Measurements from ENCODE around the gene CXorf65.

CXorf65 gene

DNA sequence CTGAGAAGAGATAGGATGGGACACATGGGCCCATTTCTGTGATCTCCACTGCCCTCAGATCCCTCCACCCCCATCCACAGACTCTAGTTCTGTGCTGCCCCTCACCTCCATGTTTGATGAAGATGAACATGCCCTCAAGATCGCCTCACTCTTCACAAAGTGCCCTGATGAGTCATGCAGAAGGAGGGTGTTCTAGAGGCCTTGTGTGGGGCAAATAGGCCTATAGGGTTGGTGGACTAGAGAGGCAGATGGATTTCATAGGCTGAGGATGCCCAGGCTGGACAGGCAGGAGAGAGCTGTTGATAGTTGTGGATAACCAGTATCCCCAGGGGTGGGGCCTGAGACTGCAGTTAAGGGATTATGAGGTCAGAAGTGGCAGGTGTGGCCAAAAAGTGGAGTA, at the start of gene CXorf65:
Gene CXorf65 (minus strand): TSS at position 314 of the 400 bp plus-strand sequence. CDS start 184 bp downstream, at position 130.
- Histone ChIP-seq H3K9ac (ENCODE audit: low read length in 2 of 2) (no peak within 1 kb of the TSS), H3K27ac (ENCODE audit: low read length) (no peak within 1 kb of the TSS), H3K36me3 (ENCODE audit: control insufficient read depth in 2 of 2, insufficient read depth in 2 of 2, low read length in 2 of 2) (no peaks in the 10 kb centered on the region), H3K9me3 (ENCODE audit: control insufficient read depth in 2 of 2, low read length in 2 of 2) (no peaks in the 10 kb centered on the region), H3K4me3 (ENCODE audit: low read length in 2 of 2) (no peak within 1 kb of the TSS), H3K27me3 (ENCODE audit: control insufficient read depth in 1 of 2, insufficient read depth in 2 of 2, low read length in 2 of 2) (peaks cover 0 to 42% of the 10 kb centered on the region in 2 donors), H3K4me1 (ENCODE audit: control insufficient read depth, insufficient read depth, low read length) (peaks cover 2% of the 10 kb centered on the region)

DNA sequence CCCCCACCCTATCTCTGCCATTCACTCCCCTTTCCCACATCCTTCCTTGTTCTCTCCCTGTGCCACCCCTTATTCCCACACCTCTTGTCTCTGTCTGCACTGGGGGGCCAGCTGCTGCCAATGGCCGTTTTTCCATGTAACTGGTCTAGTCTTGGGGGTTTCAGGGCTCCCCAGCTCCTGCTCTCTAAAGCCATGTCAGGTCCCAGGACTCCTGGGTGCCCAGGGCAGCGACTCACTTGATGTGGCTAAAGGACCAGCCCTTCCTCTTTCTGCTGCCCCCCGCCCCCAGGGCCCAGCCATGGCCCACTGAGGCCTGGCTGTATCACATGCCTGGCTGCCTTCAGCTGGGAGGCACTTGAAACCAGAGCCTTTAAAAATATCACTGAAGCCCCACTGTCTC, 48.1 kb upstream of the CXorf65 start:
- H3K9me3 ChIP-seq (ENCODE audit: control insufficient read depth in 2 of 2, low read length in 2 of 2) = no peaks in the 10 kb centered on the region
- H3K4me3 ChIP-seq (ENCODE audit: low read length in 2 of 2) = no peak overlapping the region
- H3K9ac ChIP-seq (ENCODE audit: low read length in 2 of 2) = no peak overlapping the region
- H3K27me3 ChIP-seq (ENCODE audit: control insufficient read depth in 1 of 2, insufficient read depth in 2 of 2, low read length in 2 of 2) = peaks cover 0 to 6% of the 10 kb centered on the region in 2 donors
- H3K36me3 ChIP-seq (ENCODE audit: control insufficient read depth in 2 of 2, insufficient read depth in 2 of 2, low read length in 2 of 2) = no peaks in the 10 kb centered on the region
- no peaks in the 10 kb centered on the region for H3K4me1 ChIP-seq (ENCODE audit: control insufficient read depth, insufficient read depth, low read length)
- H3K27ac ChIP-seq (ENCODE audit: low read length) = no peak overlapping the region

DNA sequence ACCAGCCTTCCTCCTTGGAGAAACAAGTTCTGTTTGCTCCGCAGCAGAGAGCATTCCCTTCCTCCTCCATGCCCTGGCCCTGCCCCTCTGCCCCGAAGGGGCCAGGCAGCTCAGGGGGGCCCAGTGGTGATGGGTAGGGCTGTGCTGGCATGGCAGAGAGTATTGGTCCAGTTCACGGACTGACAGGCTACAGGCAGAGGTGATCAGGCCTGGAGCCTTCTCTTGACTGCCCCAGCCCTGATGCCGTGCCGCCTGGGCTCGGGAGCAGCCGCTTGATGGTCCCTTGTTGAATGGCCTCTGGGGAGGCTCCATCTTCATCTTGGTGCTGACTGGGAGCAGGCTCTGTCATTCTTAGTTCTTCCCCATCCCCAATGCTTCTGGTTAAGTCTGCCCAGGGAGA, 47.7 kb upstream of the CXorf65 start:
- H3K4me1 ChIP-seq (ENCODE audit: control insufficient read depth, insufficient read depth, low read length) = no peaks in the 10 kb centered on the region
- H3K27me3 ChIP-seq (ENCODE audit: control insufficient read depth in 1 of 2, insufficient read depth in 2 of 2, low read length in 2 of 2) = peaks cover 0 to 6% of the 10 kb centered on the region in 2 donors
- H3K9me3 ChIP-seq (ENCODE audit: control insufficient read depth in 2 of 2, low read length in 2 of 2) = no peaks in the 10 kb centered on the region
- no peak overlapping the region for H3K9ac ChIP-seq (ENCODE audit: low read length in 2 of 2)
- no peak overlapping the region for H3K27ac ChIP-seq (ENCODE audit: low read length)
- no peaks in the 10 kb centered on the region for H3K36me3 ChIP-seq (ENCODE audit: control insufficient read depth in 2 of 2, insufficient read depth in 2 of 2, low read length in 2 of 2)
- no peak overlapping the region for H3K4me3 ChIP-seq (ENCODE audit: low read length in 2 of 2)

DNA sequence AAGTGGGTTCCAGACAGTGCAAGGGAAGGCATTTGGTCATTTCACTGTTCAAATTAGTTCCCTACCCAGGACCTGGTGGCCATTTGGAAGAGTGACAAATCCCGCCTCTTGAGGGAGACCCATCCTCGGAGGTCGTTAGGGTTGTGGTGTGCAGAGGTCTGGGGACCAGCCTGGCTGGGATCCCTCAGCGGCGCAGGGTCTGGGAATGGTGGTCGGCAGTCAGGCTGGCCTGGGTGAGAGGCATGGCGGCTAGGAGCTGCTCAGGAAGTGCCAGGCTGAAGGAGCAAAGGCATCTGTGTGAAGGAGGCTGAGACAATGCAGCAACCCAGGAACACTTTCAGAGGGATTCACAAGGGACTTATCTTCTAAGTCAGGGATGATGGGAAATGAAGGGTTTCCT, 44.8 kb upstream of the CXorf65 start:
- Histone ChIP-seq H3K36me3 (ENCODE audit: control insufficient read depth in 2 of 2, insufficient read depth in 2 of 2, low read length in 2 of 2) (no peaks in the 10 kb centered on the region), H3K4me1 (ENCODE audit: control insufficient read depth, insufficient read depth, low read length) (peaks cover under 1% of the 10 kb centered on the region), H3K27me3 (ENCODE audit: control insufficient read depth in 1 of 2, insufficient read depth in 2 of 2, low read length in 2 of 2) (peaks cover 0 to 4% of the 10 kb centered on the region in 2 donors), H3K27ac (ENCODE audit: low read length) (no peak overlapping the region), H3K9me3 (ENCODE audit: control insufficient read depth in 2 of 2, low read length in 2 of 2) (no peaks in the 10 kb centered on the region), H3K9ac (ENCODE audit: low read length in 2 of 2) (no peak overlapping the region), H3K4me3 (ENCODE audit: low read length in 2 of 2) (no peak overlapping the region)

DNA sequence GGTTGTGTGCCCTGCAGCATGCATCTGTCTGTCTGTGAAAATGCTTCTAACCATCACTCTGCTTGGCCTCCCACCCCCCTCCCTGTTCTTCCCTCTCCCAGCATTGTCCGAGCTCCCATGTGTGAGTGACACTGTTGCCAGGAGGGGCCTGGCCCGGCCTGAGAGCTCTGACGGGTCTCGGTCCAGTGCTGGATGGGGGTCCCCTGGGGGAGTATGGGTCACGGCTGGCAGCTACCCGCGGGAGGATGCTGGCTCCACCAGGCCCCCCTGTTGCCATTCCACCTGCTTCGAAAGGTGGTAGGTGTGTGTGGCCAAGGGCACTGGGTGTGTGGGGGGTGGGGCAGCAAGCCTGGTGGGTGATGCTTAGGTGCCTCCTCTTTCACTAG, 41.7 kb upstream of the CXorf65 start:
- H3K27ac ChIP-seq (ENCODE audit: low read length) = no peak overlapping the region
- H3K4me3 ChIP-seq (ENCODE audit: low read length in 2 of 2) = no peak overlapping the region
- peaks cover 0 to 2% of the 10 kb centered on the region in 2 donors for H3K27me3 ChIP-seq (ENCODE audit: control insufficient read depth in 1 of 2, insufficient read depth in 2 of 2, low read length in 2 of 2)
- no peaks in the 10 kb centered on the region for H3K9me3 ChIP-seq (ENCODE audit: control insufficient read depth in 2 of 2, low read length in 2 of 2)
- peaks cover 17% of the 10 kb centered on the region for H3K4me1 ChIP-seq (ENCODE audit: control insufficient read depth, insufficient read depth, low read length)
- no peak overlapping the region for H3K9ac ChIP-seq (ENCODE audit: low read length in 2 of 2)
- no peaks in the 10 kb centered on the region for H3K36me3 ChIP-seq (ENCODE audit: control insufficient read depth in 2 of 2, insufficient read depth in 2 of 2, low read length in 2 of 2)

DNA sequence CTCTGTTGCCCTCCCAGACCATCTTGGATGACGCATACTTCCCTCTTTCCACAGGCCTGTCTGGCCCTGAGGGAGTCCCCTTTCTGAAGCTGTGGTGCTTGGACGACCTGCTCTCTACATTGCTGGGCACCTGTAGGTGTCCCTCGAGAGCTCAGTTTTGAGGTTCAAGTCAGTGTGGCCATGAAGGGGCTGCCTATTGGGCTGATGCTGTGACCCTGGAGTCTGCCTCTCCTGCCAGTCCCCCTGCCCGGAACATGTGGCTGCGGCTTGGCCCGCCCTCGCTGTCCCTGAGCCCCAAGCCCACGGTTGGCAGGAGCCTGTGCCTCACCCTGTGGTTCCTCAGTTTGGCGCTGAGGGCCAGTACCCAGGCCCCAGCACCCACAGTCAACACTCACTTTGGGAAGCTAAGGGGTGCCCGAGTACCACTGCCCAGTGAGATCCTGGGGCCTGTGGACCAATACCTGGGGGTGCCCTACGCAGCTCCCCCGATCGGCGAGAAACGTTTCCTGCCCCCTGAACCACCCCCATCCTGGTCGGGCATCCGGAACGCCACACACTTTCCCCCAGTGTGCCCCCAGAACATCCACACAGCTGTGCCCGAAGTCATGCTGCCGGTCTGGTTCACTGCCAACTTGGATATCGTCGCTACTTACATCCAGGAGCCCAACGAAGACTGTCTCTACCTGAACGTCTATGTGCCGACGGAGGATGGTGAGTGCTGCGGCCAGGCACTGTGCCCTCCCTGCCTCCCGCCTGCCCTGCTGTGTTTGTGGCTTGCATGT, 41.1 kb upstream of the CXorf65 start:
- Histone ChIP-seq H3K9ac (ENCODE audit: low read length in 2 of 2) (no peak overlapping the region), H3K27ac (ENCODE audit: low read length) (no peak overlapping the region)

DNA sequence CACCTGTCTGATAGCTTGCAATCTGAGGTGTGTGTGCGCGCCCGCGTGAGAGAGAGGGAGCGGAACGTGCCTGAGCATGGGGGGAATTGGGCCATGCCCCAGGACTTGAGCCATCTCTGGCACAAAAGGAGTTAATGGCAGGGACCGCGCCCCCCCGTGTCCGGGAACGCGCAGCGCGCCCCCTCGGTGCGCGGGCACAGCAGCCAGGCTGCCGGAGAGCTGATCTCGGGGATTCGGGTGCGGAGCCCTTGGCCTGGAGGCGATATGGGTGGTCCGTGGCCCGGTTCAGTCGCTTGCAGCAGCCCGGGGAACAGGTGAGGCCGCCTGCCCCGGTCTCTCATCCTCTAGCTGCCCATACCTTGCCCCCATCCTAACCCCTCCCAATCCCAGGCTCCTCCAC, 38.1 kb upstream of the CXorf65 start, which contains the start of gene NLGN3:
Gene NLGN3 (plus strand): TSS at position 191 of the 400 bp plus-strand sequence. CDS start 2,909 bp downstream, outside the sequence.
- H3K9ac ChIP-seq (ENCODE audit: low read length in 2 of 2) = no peak within 1 kb of the TSS
- no peak within 1 kb of the TSS for H3K27ac ChIP-seq (ENCODE audit: low read length)

More for the DNA sequence above, 41.1 kb upstream of the CXorf65 start:
- Histone ChIP-seq H3K4me3 (ENCODE audit: low read length in 2 of 2) (no peak overlapping the region), H3K27me3 (ENCODE audit: control insufficient read depth in 1 of 2, insufficient read depth in 2 of 2, low read length in 2 of 2) (no peaks in the 10 kb centered on the region), H3K36me3 (ENCODE audit: control insufficient read depth in 2 of 2, insufficient read depth in 2 of 2, low read length in 2 of 2) (no peaks in the 10 kb centered on the region), H3K4me1 (ENCODE audit: control insufficient read depth, insufficient read depth, low read length) (peaks cover 19% of the 10 kb centered on the region), H3K9me3 (ENCODE audit: control insufficient read depth in 2 of 2, low read length in 2 of 2) (no peaks in the 10 kb centered on the region)

DNA sequence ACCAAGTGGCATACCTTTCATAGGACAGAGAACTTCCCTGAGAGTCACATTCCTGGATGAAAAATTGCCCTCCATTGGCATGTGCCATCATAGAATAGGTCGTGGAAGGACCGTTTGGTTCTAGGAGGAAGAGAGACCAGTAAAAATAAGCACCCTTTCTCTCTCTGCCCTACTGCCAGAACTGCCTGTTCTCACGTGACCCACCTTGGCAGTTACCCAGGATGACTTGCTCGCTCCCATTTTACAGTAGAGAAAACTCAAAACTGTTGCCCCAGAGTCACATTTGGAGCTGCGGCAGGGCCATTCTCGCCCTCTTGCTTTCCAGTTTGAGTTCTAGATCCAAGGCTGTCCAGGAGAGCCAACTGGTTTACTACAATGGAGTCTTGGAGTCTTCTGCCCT, 37.0 kb upstream of the CXorf65 start:
- Histone ChIP-seq H3K36me3 (ENCODE audit: control insufficient read depth in 2 of 2, insufficient read depth in 2 of 2, low read length in 2 of 2) (peaks cover 13 to 16% of the 10 kb centered on the region in 2 donors), H3K9me3 (ENCODE audit: control insufficient read depth in 2 of 2, low read length in 2 of 2) (no peaks in the 10 kb centered on the region), H3K9ac (ENCODE audit: low read length in 2 of 2) (peak overlapping the region in 1 of 2 donors; percentile 21), H3K4me3 (ENCODE audit: low read length in 2 of 2) (no peak overlapping the region), H3K27me3 (ENCODE audit: control insufficient read depth in 1 of 2, insufficient read depth in 2 of 2, low read length in 2 of 2) (peaks cover 0 to 2% of the 10 kb centered on the region in 2 donors), H3K27ac (ENCODE audit: low read length) (no peak overlapping the region), H3K4me1 (ENCODE audit: control insufficient read depth, insufficient read depth, low read length) (peaks cover 19% of the 10 kb centered on the region)

More for the DNA sequence above, 38.1 kb upstream of the CXorf65 start, which contains the start of gene NLGN3:
- Histone ChIP-seq H3K27me3 (ENCODE audit: control insufficient read depth in 1 of 2, insufficient read depth in 2 of 2, low read length in 2 of 2) (no peaks in the 10 kb centered on the region), H3K4me3 (ENCODE audit: low read length in 2 of 2) (peak within 1 kb of the TSS; percentile 32 to 57), H3K4me1 (ENCODE audit: control insufficient read depth, insufficient read depth, low read length) (peaks cover 19% of the 10 kb centered on the region), H3K9me3 (ENCODE audit: control insufficient read depth in 2 of 2, low read length in 2 of 2) (no peaks in the 10 kb centered on the region), H3K36me3 (ENCODE audit: control insufficient read depth in 2 of 2, insufficient read depth in 2 of 2, low read length in 2 of 2) (peaks cover 7% of the 10 kb centered on the region in 2 donors)

DNA sequence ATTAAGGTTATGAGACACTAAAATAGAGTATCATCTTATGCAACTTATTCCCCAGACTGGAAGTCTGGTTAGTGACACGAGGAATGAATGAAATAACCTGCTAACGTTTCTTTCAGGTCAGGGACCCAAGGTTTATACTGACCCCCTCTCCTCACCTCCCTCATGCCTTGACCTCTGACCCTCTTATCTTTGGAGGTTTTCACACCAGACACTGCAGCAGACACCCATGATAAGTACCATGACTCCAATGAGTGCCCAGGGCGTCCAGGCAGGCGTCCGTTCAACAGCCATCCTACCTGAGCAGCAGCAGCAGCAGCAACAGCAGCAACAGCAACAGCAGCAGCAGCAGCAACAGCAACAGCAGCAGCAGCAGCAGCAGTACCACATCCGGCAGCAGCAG, 33.9 kb upstream of the CXorf65 start:
- no peak overlapping the region for H3K9ac ChIP-seq (ENCODE audit: low read length in 2 of 2)
- peaks cover 21 to 30% of the 10 kb centered on the region in 2 donors for H3K36me3 ChIP-seq (ENCODE audit: control insufficient read depth in 2 of 2, insufficient read depth in 2 of 2, low read length in 2 of 2)
- peaks cover 0 to 9% of the 10 kb centered on the region in 2 donors for H3K27me3 ChIP-seq (ENCODE audit: control insufficient read depth in 1 of 2, insufficient read depth in 2 of 2, low read length in 2 of 2)
- no peak overlapping the region for H3K4me3 ChIP-seq (ENCODE audit: low read length in 2 of 2)
- peaks cover 14% of the 10 kb centered on the region for H3K4me1 ChIP-seq (ENCODE audit: control insufficient read depth, insufficient read depth, low read length)
- H3K27ac ChIP-seq (ENCODE audit: low read length) = no peak overlapping the region
- H3K9me3 ChIP-seq (ENCODE audit: control insufficient read depth in 2 of 2, low read length in 2 of 2) = no peaks in the 10 kb centered on the region

DNA sequence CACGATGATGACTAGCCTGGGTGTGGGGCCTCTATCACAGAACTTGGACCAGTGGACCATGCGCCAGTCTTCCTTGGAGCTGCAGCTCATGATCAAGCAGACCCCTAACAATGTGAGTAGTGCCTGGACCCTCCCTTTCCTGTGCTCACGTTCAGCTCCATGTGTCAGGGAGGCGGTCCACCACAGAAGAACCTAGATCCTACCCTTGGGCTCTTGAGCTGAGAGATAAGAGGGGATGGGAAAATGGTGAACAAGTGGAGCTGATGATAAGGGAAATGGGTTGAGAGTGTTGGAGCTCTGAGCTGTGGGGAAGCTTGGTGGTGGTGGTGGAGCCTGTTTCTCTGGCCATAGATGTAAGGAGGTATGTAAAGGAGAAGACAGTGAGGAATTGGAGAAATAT, 25.0 kb upstream of the CXorf65 start:
- Histone ChIP-seq H3K9me3 (ENCODE audit: control insufficient read depth in 2 of 2, low read length in 2 of 2) (no peaks in the 10 kb centered on the region), H3K4me1 (ENCODE audit: control insufficient read depth, insufficient read depth, low read length) (peaks cover 4% of the 10 kb centered on the region), H3K4me3 (ENCODE audit: low read length in 2 of 2) (no peak overlapping the region), H3K27me3 (ENCODE audit: control insufficient read depth in 1 of 2, insufficient read depth in 2 of 2, low read length in 2 of 2) (peaks cover 0 to 10% of the 10 kb centered on the region in 2 donors), H3K36me3 (ENCODE audit: control insufficient read depth in 2 of 2, insufficient read depth in 2 of 2, low read length in 2 of 2) (peaks cover 39 to 50% of the 10 kb centered on the region in 2 donors), H3K9ac (ENCODE audit: low read length in 2 of 2) (no peak overlapping the region), H3K27ac (ENCODE audit: low read length) (no peak overlapping the region)

Measured in stomach smooth muscle (tissue), 2 donors.